ENCODE data around the gene PPEF1. TPM values are rescaled to one million over a fixed set of nuclear protein-coding genes. Genes with fewer than 3 reads are reported as not detected.
"Not testable (repeated sequence)": the region's sequence is repeated elsewhere in the genome, so short reads cannot be mapped to it uniquely, and the experiment has no call there.

Gene PPEF1
- total and polyA plus RNA-seq, 4 donors, result 0.23 to 0.75 TPM; not detected in 2

- intact Hi-C loops (cut with DNase I), result no loop called here
Observed at GRCh38 chrX:18809641-18810040, 102.2 kb downstream of the PPEF1 start.

DNA sequence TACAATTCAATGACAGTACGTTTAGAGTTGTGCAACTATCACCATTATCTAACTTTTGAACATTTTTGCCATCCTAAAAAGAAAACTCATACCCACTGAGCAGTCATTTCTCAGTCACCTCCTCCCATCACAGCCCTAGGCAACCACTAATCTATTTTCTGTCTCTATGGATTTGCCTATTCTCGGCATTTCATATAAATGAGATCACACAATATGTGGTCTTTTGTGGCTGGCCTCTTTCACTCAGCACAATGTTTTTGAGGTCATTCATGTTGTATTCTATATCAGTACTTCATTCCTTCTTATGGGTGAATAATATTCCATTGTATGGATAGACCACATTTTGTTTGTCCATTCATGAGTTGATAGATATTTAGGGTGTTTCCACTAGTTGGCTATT, 103.0 kb downstream of the PPEF1 start:
- intact Hi-C loops (cut with DNase I), result no loop called here
- WGBS, 2 donors, result 57 to 64% methylated on average over 2 of the region's 2 CpGs
- ATAC-seq (ENCODE audit: low FRiP score), result no peak

More at GRCh38 chrX:18809641-18810040, 102.2 kb downstream of the PPEF1 start:
- H3K27me3 ChIP-seq (ENCODE audit: control insufficient read depth in 1 of 2, insufficient read depth in 2 of 2, low read length in 1 of 2), result no peaks in the 10 kb centered on the region
- ATAC-seq (ENCODE audit: low FRiP score) (no peak), DNase-seq (no peak)
- no peaks in the 10 kb centered on the region for H3K4me1 ChIP-seq (ENCODE audit: control insufficient read depth in 1 of 2, insufficient read depth in 2 of 2, low read length in 2 of 2)
- H3K27ac ChIP-seq (ENCODE audit: low read depth in 1 of 2, low read length in 2 of 2), result no peak overlapping the region
- no peak overlapping the region for H3K4me3 ChIP-seq (ENCODE audit: low read length in 2 of 2)
- no peaks in the 10 kb centered on the region for H3K36me3 ChIP-seq (ENCODE audit: control insufficient read depth in 1 of 2, insufficient read depth in 2 of 2, low read length in 1 of 2)
- no peaks in the 10 kb centered on the region for H3K9me3 ChIP-seq (ENCODE audit: control insufficient read depth, low read length)

GRCh38 chrX:18825375-18825774, 117.9 kb downstream of the PPEF1 start:
- no peak overlapping the region for H3K27ac ChIP-seq (ENCODE audit: low read depth in 1 of 2, low read length in 2 of 2)
- intact Hi-C loops (cut with DNase I), result no loop called here
- no peak overlapping the region for H3K4me3 ChIP-seq (ENCODE audit: low read length in 2 of 2)
- DNase-seq (no peak), ATAC-seq (ENCODE audit: low FRiP score) (no peak)
- H3K27me3 ChIP-seq (ENCODE audit: control insufficient read depth in 1 of 2, insufficient read depth in 2 of 2, low read length in 1 of 2), result no peaks in the 10 kb centered on the region
- peaks cover 0 to 1% of the 10 kb centered on the region in 2 donors for H3K4me1 ChIP-seq (ENCODE audit: control insufficient read depth in 1 of 2, insufficient read depth in 2 of 2, low read length in 2 of 2)
- H3K36me3 ChIP-seq (ENCODE audit: control insufficient read depth in 1 of 2, insufficient read depth in 2 of 2, low read length in 1 of 2), result no peaks in the 10 kb centered on the region
- WGBS, 2 donors, result 64 to 85% methylated on average over 2 of the region's 2 CpGs
- H3K9me3 ChIP-seq (ENCODE audit: control insufficient read depth, low read length), result no peaks in the 10 kb centered on the region

More for the DNA sequence above, 103.0 kb downstream of the PPEF1 start:
- Histone ChIP-seq H3K27me3 (ENCODE audit: control insufficient read depth in 1 of 2, insufficient read depth in 2 of 2, low read length in 1 of 2) (no peaks in the 10 kb centered on the region), H3K36me3 (ENCODE audit: control insufficient read depth in 1 of 2, insufficient read depth in 2 of 2, low read length in 1 of 2) (no peaks in the 10 kb centered on the region), H3K27ac (ENCODE audit: low read depth in 1 of 2, low read length in 2 of 2) (no peak overlapping the region), H3K4me3 (ENCODE audit: low read length in 2 of 2) (no peak overlapping the region), H3K9me3 (ENCODE audit: control insufficient read depth, low read length) (no peaks in the 10 kb centered on the region), H3K4me1 (ENCODE audit: control insufficient read depth in 1 of 2, insufficient read depth in 2 of 2, low read length in 2 of 2) (no peaks in the 10 kb centered on the region)
- DNase-seq, result no peak

GRCh38 chrX:18828832-18829404, 121.5 kb downstream of the PPEF1 start:
- H3K27ac ChIP-seq (ENCODE audit: low read depth in 1 of 2, low read length in 2 of 2), result no peak overlapping the region
- no peaks in the 10 kb centered on the region for H3K27me3 ChIP-seq (ENCODE audit: control insufficient read depth in 1 of 2, insufficient read depth in 2 of 2, low read length in 1 of 2)
- no peaks in the 10 kb centered on the region for H3K9me3 ChIP-seq (ENCODE audit: control insufficient read depth, low read length)
- intact Hi-C loops (cut with DNase I), result no loop called here
- ATAC-seq (ENCODE audit: low FRiP score) (no peak), DNase-seq (no peak)
- 83 to 89% methylated on average over 1 of the region's 1 CpG for WGBS, 2 donors
- no peak overlapping the region for H3K4me3 ChIP-seq (ENCODE audit: low read length in 2 of 2)
- H3K36me3 ChIP-seq (ENCODE audit: control insufficient read depth in 1 of 2, insufficient read depth in 2 of 2, low read length in 1 of 2), result no peaks in the 10 kb centered on the region
- peaks cover 0 to 1% of the 10 kb centered on the region in 2 donors for H3K4me1 ChIP-seq (ENCODE audit: control insufficient read depth in 1 of 2, insufficient read depth in 2 of 2, low read length in 2 of 2)

GRCh38 chrX:18833071-18833731, 125.8 kb downstream of the PPEF1 start:
- Histone ChIP-seq H3K4me3 (ENCODE audit: low read length in 2 of 2) (no peak overlapping the region), H3K36me3 (ENCODE audit: control insufficient read depth in 1 of 2, insufficient read depth in 2 of 2, low read length in 1 of 2) (no peaks in the 10 kb centered on the region), H3K4me1 (ENCODE audit: control insufficient read depth in 1 of 2, insufficient read depth in 2 of 2, low read length in 2 of 2) (no peaks in the 10 kb centered on the region), H3K27ac (ENCODE audit: low read depth in 1 of 2, low read length in 2 of 2) (peak overlapping the region in 1 of 2 donors; percentile 7), H3K27me3 (ENCODE audit: control insufficient read depth in 1 of 2, insufficient read depth in 2 of 2, low read length in 1 of 2) (no peaks in the 10 kb centered on the region), H3K9me3 (ENCODE audit: control insufficient read depth, low read length) (no peaks in the 10 kb centered on the region)
- intact Hi-C loops (cut with DNase I), result loop anchor here in 1 of 2 donors (10.0 kb wide), 1 partner anchor 52 kb away; no protein-coding TSS in a partner anchor
- WGBS, 2 donors, result 33 to 48% methylated on average over 22 of the region's 22 CpGs
- DNase-seq (peak in 1 of 2 donors; percentile 59), ATAC-seq (ENCODE audit: low FRiP score) (peak; percentile 85)

DNA sequence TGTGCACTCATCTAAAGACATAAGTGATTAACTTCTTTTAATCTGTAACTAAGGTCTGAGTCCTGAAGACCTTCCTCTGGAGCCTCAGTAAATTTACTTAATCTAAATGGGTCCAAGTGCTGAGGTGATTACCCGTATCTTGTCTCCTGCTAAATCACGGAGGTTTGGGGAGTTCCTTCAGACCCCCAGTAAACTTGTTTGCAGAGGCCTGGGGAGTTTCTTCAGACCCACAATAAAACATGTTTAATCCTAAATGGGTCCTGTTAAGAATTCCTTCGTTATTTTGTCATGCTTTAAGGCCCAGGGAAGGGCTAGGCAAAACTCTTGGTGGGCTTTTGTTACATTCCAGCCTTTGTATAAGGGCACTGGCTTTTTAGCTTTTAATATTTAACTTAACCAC, 140.5 kb downstream of the PPEF1 start:
- DNase-seq; H3K9me3 ChIP-seq (ENCODE audit: control insufficient read depth, low read length); intact Hi-C loops (cut with DNase I); H3K36me3 ChIP-seq (ENCODE audit: control insufficient read depth in 1 of 2, insufficient read depth in 2 of 2, low read length in 1 of 2); H3K27ac ChIP-seq (ENCODE audit: low read depth in 1 of 2, low read length in 2 of 2); H3K27me3 ChIP-seq (ENCODE audit: control insufficient read depth in 1 of 2, insufficient read depth in 2 of 2, low read length in 1 of 2); H3K4me1 ChIP-seq (ENCODE audit: control insufficient read depth in 1 of 2, insufficient read depth in 2 of 2, low read length in 2 of 2); H3K4me3 ChIP-seq (ENCODE audit: low read length in 2 of 2); ATAC-seq (ENCODE audit: low FRiP score): not testable (repeated sequence)
- 85 to 95% methylated on average over 3 of the region's 3 CpGs for WGBS, 2 donors

DNA sequence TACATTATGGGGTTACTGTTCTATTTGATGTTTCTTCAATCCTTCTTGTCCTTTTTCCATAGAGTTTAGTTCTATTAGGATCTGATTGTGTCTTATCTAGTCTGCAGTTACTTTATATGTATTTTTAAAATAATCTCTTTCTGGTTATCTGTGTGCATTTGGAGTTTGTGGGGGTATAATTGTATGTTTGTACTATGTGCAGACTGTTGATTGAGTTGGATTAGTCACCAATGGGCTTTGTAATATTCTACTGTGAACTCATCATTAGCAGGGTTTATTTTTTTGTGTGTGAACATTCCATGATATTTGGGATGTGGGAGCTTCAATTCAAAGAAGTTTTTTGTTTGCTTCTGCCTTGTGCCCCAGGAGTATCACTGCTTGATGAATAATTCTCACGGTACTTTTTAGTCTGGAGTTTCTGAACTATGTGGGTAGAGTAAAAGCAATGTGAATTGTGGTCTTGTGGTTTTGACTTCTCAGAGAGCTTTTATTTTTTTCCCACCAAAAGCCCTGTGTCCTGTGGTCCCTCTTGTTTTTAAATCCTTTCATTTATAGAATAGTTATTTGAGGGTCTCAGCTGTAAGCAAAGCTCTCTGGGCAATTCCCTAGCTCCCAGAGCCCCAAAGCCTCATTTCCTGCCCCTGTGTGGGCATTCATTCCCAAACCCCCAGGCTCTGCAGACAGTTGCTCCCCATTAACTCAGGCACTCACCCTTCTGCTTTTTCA, 148.6 kb downstream of the PPEF1 start:
- Histone ChIP-seq H3K27ac (ENCODE audit: low read depth in 1 of 2, low read length in 2 of 2) (no peak overlapping the region), H3K36me3 (ENCODE audit: control insufficient read depth in 1 of 2, insufficient read depth in 2 of 2, low read length in 1 of 2) (no peaks in the 10 kb centered on the region), H3K27me3 (ENCODE audit: control insufficient read depth in 1 of 2, insufficient read depth in 2 of 2, low read length in 1 of 2) (no peaks in the 10 kb centered on the region), H3K9me3 (ENCODE audit: control insufficient read depth, low read length) (no peaks in the 10 kb centered on the region), H3K4me1 (ENCODE audit: control insufficient read depth in 1 of 2, insufficient read depth in 2 of 2, low read length in 2 of 2) (no peaks in the 10 kb centered on the region), H3K4me3 (ENCODE audit: low read length in 2 of 2) (no peak overlapping the region)
- 67% methylated on average over 1 of the region's 1 CpG for WGBS, 2 donors
- ATAC-seq (ENCODE audit: low FRiP score), result no peak
- no peak for DNase-seq
- intact Hi-C loops (cut with DNase I), result no loop called here

GRCh38 chrX:18856645-18856997, 149.2 kb downstream of the PPEF1 start:
- no peaks in the 10 kb centered on the region for H3K9me3 ChIP-seq (ENCODE audit: control insufficient read depth, low read length)
- no peaks in the 10 kb centered on the region for H3K27me3 ChIP-seq (ENCODE audit: control insufficient read depth in 1 of 2, insufficient read depth in 2 of 2, low read length in 1 of 2)
- H3K36me3 ChIP-seq (ENCODE audit: control insufficient read depth in 1 of 2, insufficient read depth in 2 of 2, low read length in 1 of 2), result no peaks in the 10 kb centered on the region
- DNase-seq (no peak), ATAC-seq (ENCODE audit: low FRiP score) (no peak)
- H3K4me3 ChIP-seq (ENCODE audit: low read length in 2 of 2), result no peak overlapping the region
- no peaks in the 10 kb centered on the region for H3K4me1 ChIP-seq (ENCODE audit: control insufficient read depth in 1 of 2, insufficient read depth in 2 of 2, low read length in 2 of 2)
- WGBS, 2 donors, result 77 to 92% methylated on average over 1 of the region's 1 CpG
- H3K27ac ChIP-seq (ENCODE audit: low read depth in 1 of 2, low read length in 2 of 2), result no peak overlapping the region
- intact Hi-C loops (cut with DNase I), result no loop called here

DNA sequence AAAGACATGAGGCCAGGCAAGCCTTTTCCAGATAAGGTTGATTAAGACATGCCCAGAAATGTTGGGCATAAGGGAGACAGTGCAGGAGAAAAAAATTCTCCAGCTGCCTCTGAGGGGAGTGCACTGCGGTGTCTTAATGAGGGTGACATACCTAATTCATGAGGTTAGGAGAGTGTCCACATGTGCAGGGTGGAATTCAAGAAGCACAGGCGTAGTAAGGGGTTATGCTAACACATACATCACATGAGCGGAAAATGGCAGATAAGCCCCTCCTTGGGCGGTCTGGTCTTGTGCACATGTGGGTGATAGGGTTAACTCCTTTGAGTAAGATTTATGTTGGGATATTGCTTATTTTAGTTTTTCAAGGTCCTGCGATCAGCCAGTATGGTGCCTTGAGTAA, 154.1 kb downstream of the PPEF1 start:
- no peaks in the 10 kb centered on the region for H3K36me3 ChIP-seq (ENCODE audit: control insufficient read depth in 1 of 2, insufficient read depth in 2 of 2, low read length in 1 of 2)
- DNase-seq (no peak), ATAC-seq (ENCODE audit: low FRiP score) (no peak)
- H3K4me1 ChIP-seq (ENCODE audit: control insufficient read depth in 1 of 2, insufficient read depth in 2 of 2, low read length in 2 of 2), result no peaks in the 10 kb centered on the region
- no peak overlapping the region for H3K4me3 ChIP-seq (ENCODE audit: low read length in 2 of 2)
- no peaks in the 10 kb centered on the region for H3K27me3 ChIP-seq (ENCODE audit: control insufficient read depth in 1 of 2, insufficient read depth in 2 of 2, low read length in 1 of 2)
- no peaks in the 10 kb centered on the region for H3K9me3 ChIP-seq (ENCODE audit: control insufficient read depth, low read length)
- WGBS, 2 donors, result 92 to 94% methylated on average over 5 of the region's 5 CpGs
- no peak overlapping the region for H3K27ac ChIP-seq (ENCODE audit: low read depth in 1 of 2, low read length in 2 of 2)
- intact Hi-C loops (cut with DNase I), result no loop called here

Measured in aorta (tissue), 5 donors.